SH-SY5Y (cell line): Measurements from ENCODE around the gene EZH1.

ENCODE experiments used
- GATA2 ChIP-seq: IDR thresholded peaks from 2 replicates; pipeline ENCODE4 v1.6.1; 2011; ENCODE audit warnings: mild to moderate bottlenecking, low read depth, low read length
- GATA3 ChIP-seq: IDR thresholded peaks from 2 replicates; pipeline ENCODE4 v1.6.1; 2011; ENCODE audit warnings: low read depth, mild to moderate bottlenecking, low read length, moderate library complexity

DNA sequence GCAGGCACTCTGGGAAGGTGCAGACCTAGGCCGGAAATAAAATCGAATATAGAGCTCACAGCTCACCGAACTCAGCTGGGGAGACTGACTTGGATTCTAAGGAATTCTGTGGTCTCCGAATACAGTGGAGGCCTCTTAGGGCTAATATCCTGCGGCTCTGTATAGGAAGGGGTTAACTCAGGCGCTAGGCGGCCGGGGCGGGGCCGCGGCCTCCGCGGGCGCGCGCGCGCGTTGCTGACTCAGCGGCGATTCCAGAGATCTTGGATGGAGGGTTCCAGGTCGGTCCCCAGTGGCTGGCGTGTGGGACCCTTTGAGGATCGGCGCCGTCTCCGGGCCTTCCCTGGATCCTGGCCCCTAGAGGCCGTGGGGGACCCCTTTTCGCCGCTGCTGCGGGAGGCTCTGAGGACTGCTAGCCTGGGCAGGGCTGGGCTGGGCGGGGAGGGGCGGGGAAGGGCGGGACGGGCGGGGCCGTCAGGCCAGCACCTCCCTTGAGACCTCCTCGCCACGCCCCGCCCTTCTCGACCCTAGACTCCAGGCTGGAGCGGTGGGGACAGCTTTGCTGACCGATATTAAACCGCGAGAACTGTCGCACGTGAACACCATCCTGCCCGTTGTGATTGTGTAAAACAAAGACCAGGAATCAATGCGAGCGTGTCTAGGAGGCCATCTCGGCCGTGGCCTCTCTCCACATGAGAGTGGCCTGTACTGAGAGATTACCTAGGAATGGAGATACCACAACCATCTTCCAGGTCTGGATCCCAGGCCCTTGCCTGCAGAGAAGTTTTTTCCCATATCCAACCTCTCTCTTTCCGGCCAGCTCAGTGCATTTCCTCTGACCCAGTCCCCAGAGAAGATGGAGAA, 66.7 kb downstream of the EZH1 start:
- TF ChIP-seq GATA2 (0 out of 2 replicates have a peak, but pooled peaks have one; percentile 32), GATA3 (no peak)
